HUES6 (cell line): ENCODE measurements around the gene KCNJ14.

ENCODE experiments used
- H3K27ac ChIP-seq: 2 replicates; pipeline ENCODE4 v1.7.0; 2013; ENCODE audit warnings: low read depth, mild to moderate bottlenecking, low read length, inconsistent platforms
- H3K27me3 ChIP-seq: 2 replicates; pipeline ENCODE4 v1.6.1; 2013; ENCODE audit warnings: low read length; ENCODE audit not compliant: control insufficient read depth, insufficient read depth
- H3K36me3 ChIP-seq: 2 replicates; pipeline ENCODE4 v1.6.1; 2013; ENCODE audit warnings: low read length; ENCODE audit not compliant: control insufficient read depth, insufficient read depth
- H3K4me1 ChIP-seq: 2 replicates; pipeline ENCODE4 v1.6.1; 2013; ENCODE audit warnings: low read length; ENCODE audit not compliant: control insufficient read depth, insufficient read depth
- H3K4me3 ChIP-seq: 2 replicates; pipeline ENCODE4 v1.5.1; 2013; ENCODE audit warnings: low read depth, low read length
- H3K9ac ChIP-seq: one replicate; pipeline ENCODE4 v1.6.1; 2013; ENCODE audit warnings: mild to moderate bottlenecking, low read length
- H3K9me3 ChIP-seq: 2 replicates; pipeline ENCODE4 v1.6.1; 2013; ENCODE audit warnings: low read depth, low read length; ENCODE audit not compliant: control insufficient read depth, insufficient read depth

Gene KCNJ14

GRCh38 chr19:48473161-48473966 lies 18.0 kb downstream of the KCNJ14 start:
- no peak overlapping the region for H3K27ac ChIP-seq
- H3K36me3 ChIP-seq: peaks cover 79% of the 10 kb centered on the region
- H3K4me3 ChIP-seq: no peak overlapping the region

GRCh38 chr19:48474084-48474592 lies 18.8 kb downstream of the KCNJ14 start:
- no peaks in the 10 kb centered on the region for H3K27me3 ChIP-seq
- peaks cover 84% of the 10 kb centered on the region for H3K36me3 ChIP-seq
- no peak overlapping the region for H3K4me3 ChIP-seq
- no peaks in the 10 kb centered on the region; the same call in none of the 2 replicates for H3K4me1 ChIP-seq
- H3K9ac ChIP-seq: no peak overlapping the region
- no peak overlapping the region; the same call in 1 of the 2 replicates for H3K27ac ChIP-seq
- H3K9me3 ChIP-seq: no peaks in the 10 kb centered on the region

More at GRCh38 chr19:48473161-48473966, 18.0 kb downstream of the KCNJ14 start:
- Histone ChIP-seq H3K9ac (no peak overlapping the region), H3K9me3 (no peaks in the 10 kb centered on the region), H3K4me1 (peaks cover 2% of the 10 kb centered on the region), H3K27me3 (no peaks in the 10 kb centered on the region)

GRCh38 chr19:48475369-48476068 lies 20.1 kb downstream of the KCNJ14 start:
- no peak overlapping the region for H3K4me3 ChIP-seq
- H3K27me3 ChIP-seq: no peaks in the 10 kb centered on the region
- no peak overlapping the region for H3K9ac ChIP-seq
- no peak overlapping the region for H3K27ac ChIP-seq
- H3K4me1 ChIP-seq: no peaks in the 10 kb centered on the region; the same call in 1 of the 2 replicates
- H3K36me3 ChIP-seq: peaks cover 83% of the 10 kb centered on the region
- H3K9me3 ChIP-seq: no peaks in the 10 kb centered on the region

- H3K9ac ChIP-seq: no peak overlapping the region
- H3K4me3 ChIP-seq: no peak overlapping the region
- H3K9me3 ChIP-seq: no peaks in the 10 kb centered on the region
- peaks cover 77% of the 10 kb centered on the region for H3K36me3 ChIP-seq
- no peak overlapping the region for H3K27ac ChIP-seq
- peaks cover 3% of the 10 kb centered on the region for H3K4me1 ChIP-seq
- H3K27me3 ChIP-seq: no peaks in the 10 kb centered on the region
Measured at GRCh38 chr19:48476176-48476575, 20.8 kb downstream of the KCNJ14 start.

GRCh38 chr19:48477067-48477685 lies 21.8 kb downstream of the KCNJ14 start:
- Histone ChIP-seq H3K36me3 (peaks cover 67% of the 10 kb centered on the region), H3K4me1 (peaks cover 5% of the 10 kb centered on the region), H3K27me3 (no peaks in the 10 kb centered on the region), H3K9ac (no peak overlapping the region), H3K9me3 (no peaks in the 10 kb centered on the region), H3K27ac (no peak overlapping the region), H3K4me3 (no peak overlapping the region)

- Histone ChIP-seq H3K27ac (no peak overlapping the region), H3K4me1 (peaks cover 5% of the 10 kb centered on the region), H3K36me3 (peaks cover 60% of the 10 kb centered on the region), H3K9me3 (no peaks in the 10 kb centered on the region), H3K4me3 (no peak overlapping the region), H3K9ac (no peak overlapping the region), H3K27me3 (no peaks in the 10 kb centered on the region)
Measured at GRCh38 chr19:48477698-48478338, 22.4 kb downstream of the KCNJ14 start.

GRCh38 chr19:48478339-48479256 lies 23.2 kb downstream of the KCNJ14 start:
- Histone ChIP-seq H3K9me3 (no peaks in the 10 kb centered on the region), H3K4me1 (peaks cover 5% of the 10 kb centered on the region), H3K4me3 (no peak overlapping the region), H3K27ac (no peak overlapping the region), H3K9ac (no peak overlapping the region), H3K27me3 (no peaks in the 10 kb centered on the region), H3K36me3 (peaks cover 53% of the 10 kb centered on the region)

- Histone ChIP-seq H3K36me3 (peaks cover 42% of the 10 kb centered on the region), H3K4me3 (peak overlapping the region; percentile 79), H3K27ac (no peak overlapping the region), H3K27me3 (no peaks in the 10 kb centered on the region), H3K4me1 (peaks cover 5% of the 10 kb centered on the region), H3K9me3 (no peaks in the 10 kb centered on the region), H3K9ac (no peak overlapping the region)
Measured at GRCh38 chr19:48479686-48480085, 24.3 kb downstream of the KCNJ14 start.

GRCh38 chr19:48480183-48480557 lies 24.8 kb downstream of the KCNJ14 start:
- Histone ChIP-seq H3K9ac (peak overlapping the region; percentile 61), H3K27ac (0 out of 2 replicates have a peak overlapping the region, but pooled peaks have one; percentile 18), H3K4me3 (peak overlapping the region; percentile 79), H3K4me1 (peaks cover 5% of the 10 kb centered on the region), H3K9me3 (no peaks in the 10 kb centered on the region), H3K27me3 (no peaks in the 10 kb centered on the region), H3K36me3 (peaks cover 37% of the 10 kb centered on the region)
